Measurements from ENCODE around the gene NDUFB6.

The NDUFB6 gene

GRCh38 chr9:32524892-32525708 lies 47.9 kb downstream of the NDUFB6 start:
- H3K4me3 ChIP-seq (ENCODE audit: low read depth, low read length), result peak overlapping the region; percentile 71

- peak overlapping the region; percentile 71 for H3K4me3 ChIP-seq (ENCODE audit: low read depth, low read length)
Observed at GRCh38 chr9:32524558-32524891, 48.4 kb downstream of the NDUFB6 start.

GRCh38 chr9:32523910-32524309 lies 49.0 kb downstream of the NDUFB6 start:
- no peak overlapping the region for H3K4me3 ChIP-seq (ENCODE audit: low read depth, low read length)

- H3K4me3 ChIP-seq (ENCODE audit: low read depth, low read length), result no peak overlapping the region
Observed at GRCh38 chr9:32518276-32518675, 54.7 kb downstream of the NDUFB6 start.

- no peak overlapping the region for H3K4me3 ChIP-seq (ENCODE audit: low read depth, low read length)
Observed at GRCh38 chr9:32516241-32516640, 56.7 kb downstream of the NDUFB6 start.

GRCh38 chr9:32508728-32509127 lies 64.2 kb downstream of the NDUFB6 start:
- H3K4me3 ChIP-seq (ENCODE audit: low read depth, low read length), result no peak overlapping the region

GRCh38 chr9:32503008-32503407 lies 70.0 kb downstream of the NDUFB6 start:
- H3K4me3 ChIP-seq (ENCODE audit: low read depth, low read length), result no peak overlapping the region

Measured in iPS-11a (cell line).